ENCODE measurements around the gene INO80D.
"Not testable (repeated sequence)": the region's sequence is repeated elsewhere in the genome, so short reads cannot be mapped to it uniquely, and the experiment has no call there.

The INO80D gene

GRCh38 chr2:205990104-205990503, 95.9 kb downstream of the INO80D start:
- H2BK15ac ChIP-seq (ENCODE audit: low read depth, poor library complexity, severe bottlenecking): no peak overlapping the region
- H3K23ac ChIP-seq (ENCODE audit: low read length in 2 of 2): no peak overlapping the region
- no peak overlapping the region for H3K14ac ChIP-seq (ENCODE audit: low read length in 2 of 2)
- no peak overlapping the region for H2BK120ac ChIP-seq (ENCODE audit: low read depth, low read length)
- no peaks in the 10 kb centered on the region for H3K27me3 ChIP-seq (ENCODE audit: control insufficient read depth in 1 of 2, insufficient read depth in 1 of 2, low read length in 2 of 2)
- 100% methylated on average over 1 of the region's 2 CpGs for WGBS
- no peaks in the 10 kb centered on the region for H3K9me3 ChIP-seq (ENCODE audit: control insufficient read depth, low read length)
- no peak overlapping the region for H4K8ac ChIP-seq (ENCODE audit: low read length)
- peaks cover 2% of the 10 kb centered on the region for H3K79me1 ChIP-seq (replicated peaks; ENCODE audit: low read length, poor library complexity, severe bottlenecking)
- H2AFZ ChIP-seq (ENCODE audit: low read depth, low read length): no peak overlapping the region
- no peak overlapping the region for H3K18ac ChIP-seq (ENCODE audit: low read depth in 1 of 2, low read length in 2 of 2)
- H3K4me2 ChIP-seq (ENCODE audit: low read length, poor library complexity, severe bottlenecking): no peak overlapping the region
- H2BK5ac ChIP-seq (ENCODE audit: low read depth, low read length, poor library complexity, severe bottlenecking): no peak overlapping the region
- peaks cover 6% of the 10 kb centered on the region for H3K4me1 ChIP-seq (ENCODE audit: control insufficient read depth, insufficient read depth, low read depth, low read length)
- no peak overlapping the region for H3K4ac ChIP-seq (ENCODE audit: low read depth in 1 of 2, low read length in 2 of 2)
- H4K91ac ChIP-seq (ENCODE audit: low read length): no peak overlapping the region
- H3K27ac ChIP-seq (ENCODE audit: low read length, poor library complexity, severe bottlenecking): peak overlapping the region; percentile 83
- H3K9ac ChIP-seq (ENCODE audit: low read length): no peak overlapping the region
- no peak overlapping the region for H3K4me3 ChIP-seq (ENCODE audit: insufficient read depth in 1 of 2, low read depth in 1 of 2, low read length in 2 of 2)
- peak overlapping the region; percentile 55 for H2AK5ac ChIP-seq (ENCODE audit: low read length, severe bottlenecking)
- DNase-seq: no peak
- no peak overlapping the region for H2BK12ac ChIP-seq (ENCODE audit: low read length in 2 of 2)
- H3K36me3 ChIP-seq (ENCODE audit: control insufficient read depth in 1 of 2, insufficient read depth in 2 of 2, low read depth in 1 of 2, low read length in 2 of 2): peaks cover 7 to 12% of the 10 kb centered on the region in 2 experiments

- Histone ChIP-seq H3K4me3 (ENCODE audit: insufficient read depth in 1 of 2, low read depth in 1 of 2, low read length in 2 of 2) (no peak overlapping the region), H3K27ac (ENCODE audit: low read length, poor library complexity, severe bottlenecking) (peak overlapping the region; percentile 83), H3K36me3 (ENCODE audit: control insufficient read depth in 1 of 2, insufficient read depth in 2 of 2, low read depth in 1 of 2, low read length in 2 of 2) (peaks cover 7 to 8% of the 10 kb centered on the region in 2 experiments), H3K4me2 (ENCODE audit: low read length, poor library complexity, severe bottlenecking) (no peak overlapping the region), H2AFZ (ENCODE audit: low read depth, low read length) (no peak overlapping the region), H3K18ac (ENCODE audit: low read depth in 1 of 2, low read length in 2 of 2) (no peak overlapping the region), H3K79me1 (replicated peaks; ENCODE audit: low read length, poor library complexity, severe bottlenecking) (peaks cover 2% of the 10 kb centered on the region), H3K27me3 (ENCODE audit: control insufficient read depth in 1 of 2, insufficient read depth in 1 of 2, low read length in 2 of 2) (no peaks in the 10 kb centered on the region), H2BK15ac (ENCODE audit: low read depth, poor library complexity, severe bottlenecking) (no peak overlapping the region), H2BK120ac (ENCODE audit: low read depth, low read length) (no peak overlapping the region), H2BK5ac (ENCODE audit: low read depth, low read length, poor library complexity, severe bottlenecking) (no peak overlapping the region), H3K4ac (ENCODE audit: low read depth in 1 of 2, low read length in 2 of 2) (no peak overlapping the region), H4K91ac (ENCODE audit: low read length) (no peak overlapping the region), H3K9ac (ENCODE audit: low read length) (no peak overlapping the region), H3K23ac (ENCODE audit: low read length in 2 of 2) (no peak overlapping the region), H2BK12ac (ENCODE audit: low read length in 2 of 2) (no peak overlapping the region), H2AK5ac (ENCODE audit: low read length, severe bottlenecking) (peak overlapping the region; percentile 97), H4K8ac (ENCODE audit: low read length) (no peak overlapping the region), H3K9me3 (ENCODE audit: control insufficient read depth, low read length) (no peaks in the 10 kb centered on the region), H3K4me1 (ENCODE audit: control insufficient read depth, insufficient read depth, low read depth, low read length) (peaks cover 6% of the 10 kb centered on the region), H3K14ac (ENCODE audit: low read length in 2 of 2) (no peak overlapping the region)
- DNase-seq: no peak
- WGBS: 83% methylated on average over 11 of the region's 11 CpGs
Observed at GRCh38 chr2:205989271-205990071, 96.5 kb downstream of the INO80D start.

GRCh38 chr2:205988681-205989080, 97.3 kb downstream of the INO80D start:
- H3K9me3 ChIP-seq (ENCODE audit: control insufficient read depth, low read length); H3K27me3 ChIP-seq (ENCODE audit: control insufficient read depth in 1 of 2, insufficient read depth in 1 of 2, low read length in 2 of 2); H3K18ac ChIP-seq (ENCODE audit: low read depth in 1 of 2, low read length in 2 of 2); H3K14ac ChIP-seq (ENCODE audit: low read length in 2 of 2); H2BK12ac ChIP-seq (ENCODE audit: low read length in 2 of 2); H3K4me1 ChIP-seq (ENCODE audit: control insufficient read depth, insufficient read depth, low read depth, low read length); DNase-seq; H3K79me1 ChIP-seq (replicated peaks; ENCODE audit: low read length, poor library complexity, severe bottlenecking); H3K9ac ChIP-seq (ENCODE audit: low read length); H2AFZ ChIP-seq (ENCODE audit: low read depth, low read length); H3K4ac ChIP-seq (ENCODE audit: low read depth in 1 of 2, low read length in 2 of 2); H4K8ac ChIP-seq (ENCODE audit: low read length); H2BK5ac ChIP-seq (ENCODE audit: low read depth, low read length, poor library complexity, severe bottlenecking); H4K91ac ChIP-seq (ENCODE audit: low read length); H3K36me3 ChIP-seq (ENCODE audit: control insufficient read depth in 1 of 2, insufficient read depth in 2 of 2, low read depth in 1 of 2, low read length in 2 of 2); H3K4me3 ChIP-seq (ENCODE audit: insufficient read depth in 1 of 2, low read depth in 1 of 2, low read length in 2 of 2); H2BK120ac ChIP-seq (ENCODE audit: low read depth, low read length); H3K23ac ChIP-seq (ENCODE audit: low read length in 2 of 2); H2BK15ac ChIP-seq (ENCODE audit: low read depth, poor library complexity, severe bottlenecking); H3K4me2 ChIP-seq (ENCODE audit: low read length, poor library complexity, severe bottlenecking): not testable (repeated sequence)
- Histone ChIP-seq H3K27ac (ENCODE audit: low read length, poor library complexity, severe bottlenecking) (peak overlapping the region; percentile 83), H2AK5ac (ENCODE audit: low read length, severe bottlenecking) (peak overlapping the region; percentile 97)
- 93% methylated on average over 1 of the region's 1 CpG for WGBS

- H2BK12ac ChIP-seq (ENCODE audit: low read length in 2 of 2): no peak overlapping the region
- no peak overlapping the region for H4K8ac ChIP-seq (ENCODE audit: low read length)
- H3K14ac ChIP-seq (ENCODE audit: low read length in 2 of 2): no peak overlapping the region
- 96% methylated on average over 5 of the region's 6 CpGs for WGBS
- H3K23ac ChIP-seq (ENCODE audit: low read length in 2 of 2): no peak overlapping the region
- H4K91ac ChIP-seq (ENCODE audit: low read length): no peak overlapping the region
- no peak for DNase-seq
- no peak overlapping the region for H2BK5ac ChIP-seq (ENCODE audit: low read depth, low read length, poor library complexity, severe bottlenecking)
- no peak overlapping the region for H2AK5ac ChIP-seq (ENCODE audit: low read length, severe bottlenecking)
- peaks cover 4 to 5% of the 10 kb centered on the region in 2 experiments for H3K36me3 ChIP-seq (ENCODE audit: control insufficient read depth in 1 of 2, insufficient read depth in 2 of 2, low read depth in 1 of 2, low read length in 2 of 2)
- no peak overlapping the region for H3K9ac ChIP-seq (ENCODE audit: low read length)
- H2BK15ac ChIP-seq (ENCODE audit: low read depth, poor library complexity, severe bottlenecking): no peak overlapping the region
- H3K18ac ChIP-seq (ENCODE audit: low read depth in 1 of 2, low read length in 2 of 2): peak overlapping the region in 1 of 2 experiments; percentile 8
- H3K79me1 ChIP-seq (replicated peaks; ENCODE audit: low read length, poor library complexity, severe bottlenecking): no peaks in the 10 kb centered on the region
- H3K4me2 ChIP-seq (ENCODE audit: low read length, poor library complexity, severe bottlenecking): no peak overlapping the region
- H2BK120ac ChIP-seq (ENCODE audit: low read depth, low read length): no peak overlapping the region
- no peak overlapping the region for H3K4me3 ChIP-seq (ENCODE audit: insufficient read depth in 1 of 2, low read depth in 1 of 2, low read length in 2 of 2)
- H3K4me1 ChIP-seq (ENCODE audit: control insufficient read depth, insufficient read depth, low read depth, low read length): peaks cover 6% of the 10 kb centered on the region
- no peak overlapping the region for H3K27ac ChIP-seq (ENCODE audit: low read length, poor library complexity, severe bottlenecking)
- H3K9me3 ChIP-seq (ENCODE audit: control insufficient read depth, low read length): no peaks in the 10 kb centered on the region
- H3K4ac ChIP-seq (ENCODE audit: low read depth in 1 of 2, low read length in 2 of 2): no peak overlapping the region
- H3K27me3 ChIP-seq (ENCODE audit: control insufficient read depth in 1 of 2, insufficient read depth in 1 of 2, low read length in 2 of 2): no peaks in the 10 kb centered on the region
- H2AFZ ChIP-seq (ENCODE audit: low read depth, low read length): no peak overlapping the region
Observed at GRCh38 chr2:205988274-205988673, 97.7 kb downstream of the INO80D start.

All from mesenchymal stem cell (in vitro differentiated cells and primary cell).